SIG-M5 (cell line): ENCODE results near the gene OR5V1.
"Not testable (repeated sequence)": the region's sequence is repeated elsewhere in the genome, so short reads cannot be mapped to it uniquely, and the experiment has no call there.

ENCODE experiments used
- DNase-seq: peaks from one replicate; lab custom pipeline; 2025; lab: John Stamatoyannopoulos, UW

Gene OR5V1

GRCh38 chr6:29368765-29369164 is at the start of gene OR5V1:
Gene OR5V1, minus strand, starts transcription at chr6:29368865. Its CDS starts 12,670 bp downstream, at chr6:29356195.
- DNase-seq: no peak

GRCh38 chr6:29414588-29414987 is 45.9 kb upstream of the OR5V1 start, which contains the start of gene OR12D1:
Gene OR12D1, plus strand, starts transcription at chr6:29414928.
- no peak for DNase-seq

GRCh38 chr6:29403801-29404200 is 35.1 kb upstream of the OR5V1 start:
- DNase-seq: no peak

GRCh38 chr6:29399525-29399924 is 30.9 kb upstream of the OR5V1 start:
- DNase-seq: no peak

GRCh38 chr6:29395331-29395730 is 26.7 kb upstream of the OR5V1 start, which contains the start of gene OR12D2:
Gene OR12D2, plus strand, starts transcription at chr6:29395631. Its CDS starts 1,069 bp downstream, at chr6:29396700.
- DNase-seq: no peak

GRCh38 chr6:29388533-29388932 is 19.9 kb upstream of the OR5V1 start:
- DNase-seq: no peak

- no peak for DNase-seq
Measured at GRCh38 chr6:29376003-29376402, 7.3 kb upstream of the OR5V1 start.

GRCh38 chr6:29375191-29375590 is 6.5 kb upstream of the OR5V1 start, which contains the start of gene OR12D3:
Gene OR12D3, minus strand, starts transcription at chr6:29375291. Its CDS starts 4 bp downstream, at chr6:29375287.
- no peak for DNase-seq

- no peak for DNase-seq
Measured at GRCh38 chr6:29355603-29356002, 13.1 kb downstream of the OR5V1 start.

- DNase-seq: no peak
Measured at GRCh38 chr6:29354980-29355379, 13.7 kb downstream of the OR5V1 start.

GRCh38 chr6:29349348-29349747 is 19.3 kb downstream of the OR5V1 start:
- DNase-seq: not testable (repeated sequence)

GRCh38 chr6:29345380-29345779 is 23.3 kb downstream of the OR5V1 start:
- DNase-seq: no peak

- DNase-seq: no peak
Measured at GRCh38 chr6:29336269-29336668, 32.4 kb downstream of the OR5V1 start.

GRCh38 chr6:29332676-29333075 is 36.0 kb downstream of the OR5V1 start:
- no peak for DNase-seq

- no peak for DNase-seq
Measured at GRCh38 chr6:29325777-29326176, 42.9 kb downstream of the OR5V1 start.

- DNase-seq: not testable (repeated sequence)
Measured at GRCh38 chr6:29323332-29323731, 45.3 kb downstream of the OR5V1 start.

GRCh38 chr6:29319931-29320330 is 48.7 kb downstream of the OR5V1 start:
- DNase-seq: no peak
